CD4-positive, alpha-beta T cell treated with Interleukin-15 for 4 hours (primary cell): ENCODE measurements around the gene VAX1.
"Not testable (repeated sequence)": the region's sequence is repeated elsewhere in the genome, so short reads cannot be mapped to it uniquely, and the experiment has no call there.

Experiments used
- DNase-seq: peaks from one replicate; pipeline ENCODE4 v3.0.0-alpha.2; 2020; ENCODE audit warnings: low spot score

The VAX1 gene

DNA sequence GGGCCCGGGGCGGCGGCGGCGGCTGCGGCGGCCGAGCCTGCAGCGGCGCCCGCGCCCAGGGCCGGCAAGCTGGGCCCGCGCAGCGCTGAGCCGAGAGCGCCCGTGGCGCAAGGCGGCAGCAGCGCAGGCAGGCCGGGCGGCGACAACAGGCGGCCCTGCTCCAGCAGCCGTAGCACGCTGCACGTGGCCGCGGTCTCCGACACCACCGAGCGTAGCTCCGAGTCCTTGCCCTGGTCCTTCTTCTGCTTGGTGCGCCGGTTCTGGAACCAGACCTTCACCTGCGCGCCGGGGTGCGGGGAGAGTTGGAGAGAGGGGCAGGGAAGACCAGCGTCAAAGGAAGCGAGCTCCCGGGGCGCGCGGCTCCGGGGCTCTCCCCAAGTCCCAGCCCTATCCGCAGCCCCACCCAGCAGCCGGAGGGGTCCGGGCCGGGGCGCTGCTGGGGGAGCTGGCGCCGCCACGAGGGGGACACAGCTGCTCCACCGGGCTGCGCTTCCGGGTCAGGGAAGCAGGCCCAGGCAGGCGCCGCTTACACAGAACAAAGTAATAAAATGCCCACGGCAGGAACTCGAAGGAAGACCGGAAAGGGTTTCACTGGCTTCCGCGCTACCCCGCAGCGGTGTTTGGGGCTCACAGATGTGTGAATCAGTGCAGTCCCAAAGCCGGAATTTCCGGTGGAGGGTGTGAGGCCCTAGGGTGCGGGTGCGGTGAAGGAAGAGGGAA lies 3.6 kb downstream of the VAX1 start:
- DNase-seq: no peak

DNA sequence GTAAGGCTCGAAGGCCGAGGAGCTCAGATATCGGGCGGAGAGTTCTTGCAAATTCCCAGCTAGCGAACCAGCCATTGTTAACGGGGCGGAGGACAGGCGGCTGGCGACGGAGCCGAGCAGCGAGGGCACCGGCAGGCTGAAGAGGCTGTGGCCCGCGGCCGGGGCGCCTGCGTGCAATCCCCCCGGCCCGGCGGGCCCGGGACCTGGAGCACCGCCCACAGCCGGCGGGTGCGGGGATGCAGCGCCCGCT lies 4.1 kb downstream of the VAX1 start:
- DNase-seq: no peak

DNA sequence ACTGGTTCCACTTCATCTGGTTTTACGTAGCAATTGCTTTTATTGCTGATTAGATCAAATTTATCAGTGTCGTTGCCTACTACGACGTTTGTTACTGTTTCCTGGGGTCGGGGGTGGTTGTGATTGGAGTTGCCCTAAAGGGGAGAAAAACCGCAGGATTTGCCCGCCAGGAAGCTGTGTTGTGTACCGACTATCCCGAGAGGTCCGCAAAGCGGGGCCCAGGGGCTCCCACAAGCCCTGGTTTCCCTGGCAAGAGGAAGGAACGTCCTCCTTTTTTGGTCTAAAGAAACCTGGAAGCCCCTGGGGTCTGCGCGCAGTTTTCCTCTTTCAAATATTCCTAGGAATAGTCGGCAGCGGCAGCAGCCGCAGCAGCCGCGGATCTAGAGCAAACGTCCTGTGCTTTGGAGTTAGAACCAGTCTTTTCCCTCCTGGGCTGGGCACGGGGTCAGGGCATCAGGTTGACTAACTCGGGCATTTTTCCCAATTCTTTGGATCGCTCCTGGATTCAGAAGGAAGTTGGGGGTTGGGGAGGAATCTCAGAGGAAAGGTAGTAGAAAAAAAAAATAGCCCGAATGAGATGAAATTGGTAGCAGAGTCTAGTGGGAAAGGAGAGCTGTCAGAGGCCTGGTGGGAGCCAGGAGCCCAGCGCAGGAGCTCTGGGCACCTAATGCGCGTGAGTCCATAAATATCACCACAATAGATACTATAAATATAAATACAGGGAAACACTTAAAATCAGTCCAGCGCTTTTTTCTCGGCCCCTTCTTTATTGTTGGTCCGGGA lies 4.6 kb downstream of the VAX1 start:
- no peak for DNase-seq

DNA sequence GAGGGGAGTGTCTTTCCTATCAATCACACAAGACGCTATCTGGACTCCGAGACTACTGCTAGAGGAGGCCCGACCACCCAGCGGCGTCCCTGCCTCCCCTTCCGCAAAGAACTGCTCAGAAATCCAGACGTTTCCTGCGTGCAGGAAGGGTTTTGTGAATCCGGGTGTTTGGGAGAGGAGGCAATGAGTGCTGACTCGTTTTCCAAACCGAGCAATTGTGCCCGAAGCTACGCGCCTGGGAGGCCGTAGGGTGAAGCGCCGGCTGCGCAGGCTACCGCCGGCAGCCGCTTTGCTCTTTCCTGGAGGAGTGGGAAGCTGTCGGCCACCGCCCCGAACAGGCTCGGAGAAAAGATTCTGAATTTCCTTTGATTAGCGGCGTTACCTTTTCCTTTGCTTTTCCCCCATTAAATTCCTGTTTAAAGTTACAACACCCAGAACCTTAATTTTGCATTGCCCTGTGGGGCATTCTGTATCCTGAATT lies 5.3 kb downstream of the VAX1 start:
- no peak for DNase-seq

DNA sequence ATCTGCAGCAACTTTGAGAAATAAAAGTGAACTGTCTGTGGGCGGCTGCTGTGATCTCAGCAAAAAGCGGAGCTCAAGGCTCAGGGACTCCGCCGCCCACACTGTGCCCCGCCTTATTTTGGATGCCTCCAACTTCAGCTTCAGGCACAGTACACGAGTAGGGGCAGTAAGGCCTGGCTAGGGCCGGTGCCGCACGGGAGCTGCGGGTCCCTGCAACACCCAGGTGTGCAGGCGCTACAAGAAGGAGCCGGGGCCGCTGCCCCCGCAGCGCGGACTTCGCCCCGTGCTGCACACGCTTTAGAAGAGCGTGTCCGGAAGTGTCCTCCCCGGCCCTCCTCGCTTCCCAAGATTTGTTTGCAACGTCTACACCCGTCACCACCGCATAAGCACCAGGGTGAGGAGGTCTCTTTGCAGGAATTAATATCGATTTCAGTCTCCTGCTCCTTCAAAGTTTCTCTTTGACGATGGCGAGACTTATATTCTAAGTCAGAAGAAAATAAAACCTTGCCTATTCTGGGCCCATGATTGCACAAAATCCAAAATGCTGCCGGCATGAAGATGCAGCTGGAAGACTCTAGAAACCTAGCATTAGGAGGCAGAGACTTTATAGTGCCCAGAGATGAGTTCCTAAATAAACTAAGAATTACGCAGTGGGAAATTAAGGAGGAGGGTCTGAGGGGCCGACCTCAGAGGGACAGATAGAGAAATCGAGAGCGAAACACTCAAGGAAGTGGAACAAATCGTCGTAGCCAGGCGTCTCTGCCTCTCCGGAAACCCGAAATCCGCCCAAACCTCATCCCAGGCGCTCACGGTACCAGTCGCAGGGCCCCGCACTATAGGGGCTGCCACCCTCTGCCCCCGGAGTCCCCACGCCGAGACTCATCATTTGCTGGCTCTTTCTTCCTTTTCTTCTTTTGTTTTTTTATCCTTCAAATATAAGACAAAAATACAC lies 6.4 kb downstream of the VAX1 start:
- no peak for DNase-seq

DNA sequence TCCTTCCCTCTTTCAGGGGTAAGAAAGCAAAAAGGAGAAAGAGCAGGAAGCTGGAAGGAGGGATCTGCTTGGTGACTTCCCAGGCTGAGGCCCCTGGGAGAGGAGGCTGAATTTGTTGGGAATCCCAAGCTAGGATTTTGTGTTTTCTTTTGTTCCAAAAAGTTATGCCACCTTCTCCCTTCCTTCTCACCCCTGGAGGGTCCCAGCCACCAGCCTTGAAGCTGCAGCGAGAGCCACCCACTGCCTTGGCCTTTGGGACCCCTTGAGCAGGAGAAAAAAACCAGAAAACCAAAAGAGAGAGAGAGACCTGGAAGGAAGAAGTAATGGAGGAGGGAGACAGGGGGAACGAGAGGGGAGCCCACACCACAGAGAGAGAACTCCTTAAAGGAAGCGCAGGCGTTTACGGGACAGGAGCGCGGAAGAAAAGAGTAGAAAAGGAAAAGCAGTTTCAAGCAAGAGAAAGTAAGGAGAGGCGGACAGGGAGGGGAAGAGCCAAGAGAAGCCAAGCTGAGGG lies 7.2 kb downstream of the VAX1 start:
- DNase-seq: no peak

DNA sequence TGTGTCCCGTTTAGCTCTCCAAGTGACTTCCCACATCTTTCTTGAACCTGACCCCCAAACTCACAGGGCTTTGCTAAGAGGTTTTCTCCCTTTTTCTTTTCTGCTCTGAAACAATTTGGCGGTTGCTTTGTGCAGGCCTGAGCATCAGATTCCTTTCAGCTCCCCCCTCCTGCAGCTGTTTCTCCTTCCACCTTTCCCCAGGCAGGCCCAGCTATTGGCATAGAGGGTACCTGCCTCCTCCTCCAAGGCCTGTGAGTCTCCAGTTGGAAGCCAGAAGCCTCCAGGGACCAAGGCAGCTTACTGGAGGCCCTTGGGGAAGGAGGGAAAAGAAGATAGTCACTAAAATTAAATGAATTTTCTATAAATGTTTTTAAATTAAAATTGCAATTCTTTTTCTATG lies 7.7 kb downstream of the VAX1 start:
- DNase-seq: no peak

DNA sequence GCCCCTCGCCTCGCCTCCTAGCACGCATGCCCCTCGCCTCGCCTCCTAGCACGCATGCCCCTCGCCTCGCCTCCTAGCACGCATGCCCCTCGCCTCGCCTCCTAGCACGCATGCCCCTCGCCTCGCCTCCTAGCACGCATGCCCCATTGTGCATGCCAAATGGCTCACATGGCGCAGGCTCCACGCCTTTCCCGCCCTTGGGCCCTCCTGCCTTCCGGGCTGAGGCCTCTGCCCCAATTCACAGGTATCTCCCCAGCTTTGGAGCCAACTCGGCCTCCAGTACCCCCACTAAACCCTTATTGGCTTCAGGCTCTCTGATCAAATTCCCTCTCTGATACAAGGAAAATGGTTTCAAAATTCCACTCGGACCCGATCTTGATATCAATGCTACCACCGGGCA lies 11.4 kb downstream of the VAX1 start:
- not testable (repeated sequence) for DNase-seq

DNA sequence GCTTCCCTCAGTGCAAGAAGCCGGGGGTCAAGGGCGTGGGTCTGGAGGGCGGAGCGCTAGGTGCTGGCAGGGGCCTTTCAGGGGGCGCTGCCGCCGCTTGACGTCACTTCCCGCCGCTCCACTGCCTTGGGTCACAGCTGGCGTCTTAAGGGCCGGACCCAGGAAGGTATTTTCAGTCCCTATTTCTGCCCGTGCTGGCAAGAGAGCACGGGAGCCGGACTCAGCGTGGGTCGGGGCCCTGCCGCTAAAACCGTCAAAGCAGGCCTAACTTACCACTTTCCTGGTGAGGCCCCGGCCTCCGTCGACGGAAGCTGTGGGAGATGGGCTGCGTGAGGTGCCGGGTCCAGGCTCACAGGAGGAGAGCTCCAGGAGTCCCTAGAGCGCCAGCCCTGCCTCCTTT lies 12.0 kb downstream of the VAX1 start:
- no peak for DNase-seq

DNA sequence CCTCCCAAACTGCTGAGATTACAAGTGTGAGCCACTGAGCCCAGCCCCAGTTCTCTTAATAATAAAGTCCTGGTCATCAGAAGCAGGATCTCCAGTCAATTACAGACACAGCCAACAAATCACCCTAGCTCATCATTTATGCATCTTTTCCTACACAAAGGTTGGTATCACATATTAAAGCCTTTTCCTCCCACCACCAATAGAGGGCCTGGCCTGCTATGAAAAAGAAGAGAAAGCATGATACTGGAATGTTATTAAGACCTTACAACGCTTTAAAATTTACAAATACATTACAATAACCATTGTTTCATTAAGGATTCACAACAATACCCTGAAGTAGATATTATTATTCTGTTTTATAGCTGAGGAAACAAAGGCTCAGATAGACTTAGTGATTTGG lies 25.9 kb downstream of the VAX1 start:
- no peak for DNase-seq

DNA sequence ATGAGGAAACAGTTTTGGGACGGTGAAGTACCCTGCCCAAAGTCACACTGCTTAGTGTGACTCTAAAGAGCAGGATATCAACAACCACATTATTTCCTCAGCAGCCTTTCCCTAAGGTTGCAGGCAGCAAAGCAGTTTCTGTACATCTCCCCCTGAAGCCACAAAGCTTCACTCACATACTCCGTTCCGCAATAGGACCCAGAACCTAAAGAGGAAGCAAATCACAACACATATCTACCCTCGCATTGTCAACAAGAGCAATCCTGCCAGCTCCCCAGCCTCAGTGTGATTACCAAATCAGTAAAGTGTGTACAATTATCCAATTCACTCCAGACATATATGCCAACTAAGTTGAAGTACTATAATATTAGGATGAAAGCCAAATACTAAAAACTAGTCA lies 30.8 kb downstream of the VAX1 start:
- no peak for DNase-seq

DNA sequence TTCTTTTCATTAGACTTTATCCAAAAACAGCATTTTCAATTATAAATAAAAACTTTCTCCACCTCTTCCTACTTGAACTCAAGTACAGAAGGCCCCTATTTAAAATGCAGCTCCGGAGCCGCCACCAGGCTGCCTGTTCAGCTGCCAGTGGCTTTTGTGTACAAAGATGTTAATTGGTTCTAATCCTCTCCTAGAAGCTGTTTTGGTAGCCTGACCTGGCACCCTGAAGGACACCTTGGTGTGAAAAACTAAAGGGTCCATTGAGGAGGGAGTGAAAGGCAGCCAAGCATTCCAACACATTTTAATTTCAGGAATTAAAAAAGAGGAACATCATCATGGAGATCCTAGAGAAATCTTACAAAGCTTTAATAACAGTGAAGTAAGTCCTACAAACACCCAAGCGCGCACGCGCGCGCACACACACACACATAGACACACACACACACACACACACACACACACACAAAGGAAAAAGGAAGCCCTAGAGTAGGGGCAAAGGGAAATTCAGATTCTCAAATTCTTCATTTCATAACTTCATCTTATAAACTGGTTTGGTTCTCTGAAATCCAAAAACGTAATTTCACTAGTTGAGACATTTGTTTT lies 41.4 kb downstream of the VAX1 start:
- DNase-seq: no peak

DNA sequence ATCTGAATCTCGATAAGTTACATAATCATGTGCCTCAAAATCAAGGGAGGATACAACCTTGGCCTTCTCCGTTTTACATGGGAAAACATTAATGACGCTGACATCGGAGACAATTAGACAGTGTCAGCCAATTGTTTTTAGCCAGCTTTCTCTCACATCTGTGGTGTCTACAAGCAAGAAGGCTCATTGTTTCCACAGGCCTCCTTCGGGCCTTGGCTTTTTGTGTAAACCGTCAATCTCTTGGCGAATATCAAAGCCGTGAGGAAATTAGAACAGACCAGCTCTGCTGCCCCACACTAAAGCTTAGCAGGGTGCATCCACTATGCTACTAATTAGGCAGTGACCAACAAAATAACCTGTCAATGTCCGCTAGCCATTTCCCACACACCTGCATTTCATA lies 43.2 kb downstream of the VAX1 start:
- DNase-seq: no peak

DNA sequence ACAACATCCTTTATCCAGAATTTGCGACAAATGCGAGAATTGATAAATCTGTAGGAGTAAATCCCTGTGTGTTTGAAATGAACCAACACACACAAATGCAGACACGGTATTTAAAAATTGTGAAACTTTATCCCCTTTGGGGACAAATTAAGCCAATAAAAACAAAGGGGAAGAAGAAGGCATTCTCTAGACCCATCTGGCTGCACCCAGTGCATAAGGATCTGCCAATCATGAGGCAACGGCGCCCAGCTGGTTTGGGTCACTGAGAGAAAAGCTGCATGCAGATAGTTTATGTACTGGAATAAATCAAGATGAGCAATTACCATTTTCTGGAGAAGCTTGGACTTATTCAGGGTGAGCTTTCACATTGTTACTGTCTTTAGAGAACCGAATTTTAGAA lies 45.7 kb downstream of the VAX1 start:
- DNase-seq: no peak

DNA sequence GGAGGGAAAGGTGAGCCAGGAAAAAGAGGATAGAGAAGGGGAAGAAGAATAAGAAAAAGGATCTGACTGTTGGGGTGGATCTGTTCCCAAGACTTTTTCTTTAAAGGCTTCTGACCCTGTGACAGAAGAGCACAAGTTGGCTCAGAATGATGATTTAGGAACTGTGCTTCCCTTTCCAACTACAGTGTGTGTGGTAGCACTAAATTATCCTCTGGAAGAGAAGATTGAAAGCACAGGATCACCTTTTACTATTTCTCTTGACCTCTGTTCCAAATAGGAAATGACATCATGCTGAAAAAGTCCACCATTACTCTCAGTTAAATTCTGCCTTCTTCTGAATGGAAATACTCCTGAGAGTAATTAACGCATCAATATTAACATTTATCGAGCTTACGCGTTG lies 47.2 kb downstream of the VAX1 start:
- DNase-seq: no peak

DNA sequence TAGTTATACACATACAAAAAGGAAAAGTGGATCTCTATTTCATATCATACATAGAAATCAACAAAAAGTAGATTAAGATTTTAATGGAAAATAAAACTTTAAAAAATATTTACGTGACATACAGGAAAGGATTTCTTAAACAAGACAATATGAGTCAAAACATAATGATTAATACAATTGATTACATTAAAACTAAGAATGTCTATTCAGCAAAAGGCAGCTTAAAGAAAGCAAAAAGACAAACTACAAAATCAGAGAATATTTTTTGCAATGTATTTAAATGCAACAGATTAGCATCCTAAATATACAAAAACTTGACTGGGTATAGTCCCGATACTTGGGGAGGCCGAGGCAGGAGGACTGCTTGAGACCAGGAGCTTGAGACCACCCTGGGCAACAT lies 50.5 kb downstream of the VAX1 start:
- no peak for DNase-seq

DNA sequence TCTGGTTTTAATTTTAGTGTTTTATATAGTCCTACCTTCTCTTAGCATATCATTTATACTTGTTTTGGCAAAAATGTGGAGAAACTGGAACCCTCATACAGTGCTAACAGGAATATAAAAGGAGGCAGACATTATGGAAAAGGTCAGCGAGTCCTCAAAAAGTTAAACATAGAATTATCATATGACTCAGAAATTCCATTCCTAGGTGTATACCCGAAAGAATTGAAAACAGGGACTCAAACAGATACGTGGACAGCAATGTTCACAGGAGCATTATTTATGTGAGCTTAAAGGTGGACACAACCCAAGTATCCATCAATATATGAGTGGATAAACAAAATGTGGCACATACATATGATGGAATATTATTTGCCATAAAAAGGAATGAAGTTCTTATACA lies 51.5 kb downstream of the VAX1 start:
- DNase-seq: no peak

DNA sequence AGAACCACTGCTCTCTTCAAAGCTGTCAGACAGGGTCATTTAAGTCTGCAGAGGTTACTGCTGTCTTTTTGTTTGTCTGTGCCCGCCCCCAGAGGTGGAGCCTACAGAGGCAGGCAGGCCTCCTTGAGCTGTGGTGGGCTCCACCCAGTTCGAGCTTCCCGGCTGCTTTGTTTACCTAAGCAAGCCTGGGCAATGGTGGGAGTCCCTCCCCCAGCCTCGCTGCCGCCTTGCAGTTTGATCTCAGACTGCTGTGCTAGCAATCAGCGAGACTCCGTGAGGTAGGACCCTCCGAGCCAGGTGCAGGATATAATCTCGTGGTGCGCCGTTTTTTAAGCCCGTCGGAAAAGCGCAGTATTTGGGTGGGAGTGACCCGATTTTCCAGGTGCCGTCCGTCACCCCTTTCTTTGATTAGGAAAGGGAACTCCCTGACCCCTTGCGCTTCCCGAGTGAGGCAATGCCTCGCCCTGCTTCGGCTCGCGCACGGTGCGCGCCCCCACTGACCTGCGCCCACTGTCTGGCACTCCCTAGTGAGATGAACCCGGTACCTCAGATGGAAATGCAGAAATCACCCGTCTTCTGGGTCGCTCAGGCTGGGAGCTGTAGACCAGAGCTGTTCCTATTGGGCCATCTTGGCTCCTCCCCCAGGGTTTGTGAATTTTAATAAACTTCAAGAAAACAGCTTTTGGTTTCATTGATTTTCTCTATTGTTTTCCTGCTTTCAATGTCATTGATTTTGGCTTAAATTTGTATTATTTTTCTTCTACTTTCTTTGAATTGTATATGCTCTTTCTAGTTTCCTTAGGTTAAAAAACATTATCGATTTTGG lies 53.4 kb downstream of the VAX1 start:
- DNase-seq: not testable (repeated sequence)
